ENCODE measurements around the gene CCDC157. TPM values are rescaled to one million over a fixed set of nuclear protein-coding genes. Genes with fewer than 3 reads are reported as not detected.

Gene CCDC157
- total RNA-seq, 1 experiment from 2014 or later: 3.5 TPM

DNA sequence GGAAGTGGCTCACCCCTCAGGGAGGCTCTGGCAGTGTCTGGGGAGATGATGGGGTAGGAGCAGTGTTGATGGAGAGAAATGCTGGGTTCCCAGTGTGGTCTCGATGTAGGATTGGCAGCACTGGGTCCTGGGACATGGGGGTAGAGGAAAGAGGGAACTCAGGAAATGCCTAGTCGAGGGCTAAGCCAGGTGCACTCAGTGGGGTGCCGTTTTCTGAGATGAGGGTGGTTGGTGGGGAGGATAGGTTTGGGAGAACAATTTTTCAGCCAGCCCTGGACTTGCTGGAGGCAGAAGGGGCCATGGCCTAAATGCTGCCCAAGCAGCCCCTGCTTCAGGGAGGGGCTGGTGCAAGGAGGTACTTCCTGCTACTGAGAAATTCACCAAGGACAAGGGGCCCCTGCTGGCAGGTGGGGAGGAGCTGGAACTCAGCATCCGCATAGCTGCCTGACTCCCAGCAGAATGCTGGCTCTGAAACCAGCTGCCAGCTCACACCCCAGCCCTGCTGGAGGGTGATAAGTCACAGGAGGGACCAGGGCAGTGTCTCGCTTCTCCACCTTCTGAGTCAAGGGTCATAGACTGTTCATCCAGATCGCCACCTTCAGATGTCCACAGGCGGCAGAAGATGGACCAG is 6.0 kb downstream of the CCDC157 start:
- CTCF ChIA-PET: interaction anchor here (0.6 kb wide), 1 partner anchor 19 kb away, joined by 4 read pairs; no protein-coding TSS in a partner anchor
- intact Hi-C loops (cut with micrococcal nuclease): no loop called here
- ATAC-seq: no peak

GRCh38 chr22:30365891-30366290 is 9.1 kb downstream of the CCDC157 start:
- Histone ChIP-seq H3K4me1 (ENCODE audit: insufficient read depth, low read length) (no peaks in the 10 kb centered on the region), H3K9me2 (replicated peaks; ENCODE audit: low read length) (no peaks in the 10 kb centered on the region), H3K27ac (ENCODE audit: low read length) (no peak overlapping the region), H4K20me1 (ENCODE audit: low read length) (no peaks in the 10 kb centered on the region), H2AFZ (ENCODE audit: low read length) (no peak overlapping the region), H3F3A (ENCODE audit: low read length, unreplicated experiment) (no peaks in the 10 kb centered on the region), H3K9me3 (ENCODE audit: low read length) (no peaks in the 10 kb centered on the region), H3K79me2 (ENCODE audit: low read length) (no peaks in the 10 kb centered on the region), H3K9ac (ENCODE audit: low read length) (no peak overlapping the region), H3K27me3 (ENCODE audit: low read length) (no peaks in the 10 kb centered on the region), H3K4me3 (ENCODE audit: low read length) (no peak overlapping the region), H3K36me3 (ENCODE audit: low read depth, low read length) (no peaks in the 10 kb centered on the region), H3K4me2 (ENCODE audit: low read length) (no peak overlapping the region)
- POLR2A ChIA-PET (ENCODE audit: unreplicated experiment): no interaction called here
- CTCF ChIA-PET: no interaction called here
- no TSS peak for BruUV-seq (replicated peaks)
- TF ChIP-seq EZH2phosphoT487 (IDR thresholded peaks at IDR 0.05; ENCODE audit: borderline replicate concordance, low read length) (no peak), EZH2 (IDR thresholded peaks at IDR 0.05; ENCODE audit: low read length, unreplicated experiment) (no peak)
- TF ChIP-seq, protein P1, sequence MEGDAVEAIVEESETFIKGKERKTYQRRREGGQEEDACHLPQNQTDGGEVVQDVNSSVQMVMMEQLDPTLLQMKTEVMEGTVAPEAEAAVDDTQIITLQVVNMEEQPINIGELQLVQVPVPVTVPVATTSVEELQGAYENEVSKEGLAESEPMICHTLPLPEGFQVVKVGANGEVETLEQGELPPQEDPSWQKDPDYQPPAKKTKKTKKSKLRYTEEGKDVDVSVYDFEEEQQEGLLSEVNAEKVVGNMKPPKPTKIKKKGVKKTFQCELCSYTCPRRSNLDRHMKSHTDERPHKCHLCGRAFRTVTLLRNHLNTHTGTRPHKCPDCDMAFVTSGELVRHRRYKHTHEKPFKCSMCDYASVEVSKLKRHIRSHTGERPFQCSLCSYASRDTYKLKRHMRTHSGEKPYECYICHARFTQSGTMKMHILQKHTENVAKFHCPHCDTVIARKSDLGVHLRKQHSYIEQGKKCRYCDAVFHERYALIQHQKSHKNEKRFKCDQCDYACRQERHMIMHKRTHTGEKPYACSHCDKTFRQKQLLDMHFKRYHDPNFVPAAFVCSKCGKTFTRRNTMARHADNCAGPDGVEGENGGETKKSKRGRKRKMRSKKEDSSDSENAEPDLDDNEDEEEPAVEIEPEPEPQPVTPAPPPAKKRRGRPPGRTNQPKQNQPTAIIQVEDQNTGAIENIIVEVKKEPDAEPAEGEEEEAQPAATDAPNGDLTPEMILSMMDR (conservative IDR thresholded peaks at IDR 0.05; ENCODE audit: low read depth, low read length): no peak
- no peak for DNase-seq
- intact Hi-C loops (cut with micrococcal nuclease): no loop called here
- ATAC-seq: no peak

More for the DNA sequence above, 6.0 kb downstream of the CCDC157 start:
- H2AFZ ChIP-seq (ENCODE audit: low read length): no peak overlapping the region
- H3K79me2 ChIP-seq (ENCODE audit: low read length): no peaks in the 10 kb centered on the region
- no TSS peak for BruUV-seq (replicated peaks)
- TF ChIP-seq EZH2 (IDR thresholded peaks at IDR 0.05; ENCODE audit: low read length, unreplicated experiment): no peak
- no peak for TF ChIP-seq EZH2phosphoT487 (IDR thresholded peaks at IDR 0.05; ENCODE audit: borderline replicate concordance, low read length)
- TF ChIP-seq, protein P1 (conservative IDR thresholded peaks at IDR 0.05; ENCODE audit: low read depth, low read length): no peak
- no peaks in the 10 kb centered on the region for H3K36me3 ChIP-seq (ENCODE audit: low read depth, low read length)
- no peaks in the 10 kb centered on the region for H3K9me3 ChIP-seq (ENCODE audit: low read length)
- H3K9me2 ChIP-seq (replicated peaks; ENCODE audit: low read length): no peaks in the 10 kb centered on the region
- H4K20me1 ChIP-seq (ENCODE audit: low read length): no peaks in the 10 kb centered on the region
- POLR2A ChIA-PET (ENCODE audit: unreplicated experiment): interaction anchor here (0.6 kb wide), 1 partner anchor 36 kb away, joined by 13 read pairs; no protein-coding TSS in a partner anchor
- DNase-seq: no peak
- no peak overlapping the region for H3K9ac ChIP-seq (ENCODE audit: low read length)
- no peak overlapping the region for H3K4me3 ChIP-seq (ENCODE audit: low read length)
- no peak overlapping the region for H3K27ac ChIP-seq (ENCODE audit: low read length)
- H3K4me2 ChIP-seq (ENCODE audit: low read length): no peak overlapping the region
- H3F3A ChIP-seq (ENCODE audit: low read length, unreplicated experiment): no peaks in the 10 kb centered on the region
- H3K27me3 ChIP-seq (ENCODE audit: low read length): no peaks in the 10 kb centered on the region
- H3K4me1 ChIP-seq (ENCODE audit: insufficient read depth, low read length): no peaks in the 10 kb centered on the region

DNA sequence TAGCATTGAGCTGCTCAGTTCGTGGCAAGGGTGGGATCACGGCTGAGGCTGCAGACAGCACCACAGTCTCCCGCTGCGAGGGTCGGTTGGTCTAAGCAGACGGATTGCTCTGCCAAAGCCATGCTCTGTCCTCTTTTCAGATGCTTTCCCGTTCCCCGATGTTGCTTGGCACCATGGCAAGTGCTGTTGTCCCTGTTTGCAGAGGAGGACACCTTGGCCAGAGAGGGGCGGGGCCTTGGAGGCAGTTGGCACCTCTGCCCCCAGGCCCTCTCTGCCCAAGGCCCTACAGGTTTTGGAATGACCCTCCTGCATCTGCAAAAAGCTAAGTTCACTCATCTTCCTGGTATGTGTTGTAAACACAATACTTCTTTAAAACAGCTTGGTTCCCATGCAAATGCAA is 11.6 kb downstream of the CCDC157 start:
- H3K9ac ChIP-seq (ENCODE audit: low read length): no peak overlapping the region
- POLR2A ChIA-PET (ENCODE audit: unreplicated experiment): no interaction called here

More for the DNA sequence above, 11.6 kb downstream of the CCDC157 start:
- ATAC-seq (no peak), DNase-seq (no peak)
- TF ChIP-seq, protein P1 (conservative IDR thresholded peaks at IDR 0.05; ENCODE audit: low read depth, low read length): no peak
- TF ChIP-seq EZH2 (IDR thresholded peaks at IDR 0.05; ENCODE audit: low read length, unreplicated experiment) (no peak), EZH2phosphoT487 (IDR thresholded peaks at IDR 0.05; ENCODE audit: borderline replicate concordance, low read length) (no peak)
- intact Hi-C loops (cut with micrococcal nuclease): no loop called here
- Histone ChIP-seq H3K4me1 (ENCODE audit: insufficient read depth, low read length) (no peaks in the 10 kb centered on the region), H2AFZ (ENCODE audit: low read length) (no peak overlapping the region), H3K27ac (ENCODE audit: low read length) (no peak overlapping the region), H3K36me3 (ENCODE audit: low read depth, low read length) (no peaks in the 10 kb centered on the region), H3K9me2 (replicated peaks; ENCODE audit: low read length) (no peaks in the 10 kb centered on the region), H3K27me3 (ENCODE audit: low read length) (no peaks in the 10 kb centered on the region), H3K79me2 (ENCODE audit: low read length) (no peaks in the 10 kb centered on the region), H4K20me1 (ENCODE audit: low read length) (no peaks in the 10 kb centered on the region), H3F3A (ENCODE audit: low read length, unreplicated experiment) (no peaks in the 10 kb centered on the region), H3K4me2 (ENCODE audit: low read length) (no peak overlapping the region), H3K4me3 (ENCODE audit: low read length) (no peak overlapping the region), H3K9me3 (ENCODE audit: low read length) (no peaks in the 10 kb centered on the region)
- BruUV-seq (replicated peaks): no TSS peak
- CTCF ChIA-PET: no interaction called here

Data from PC-3 (cell line).